ENCODE measurements around the gene ADRB2. TPM values are rescaled to one million over a fixed set of nuclear protein-coding genes. Genes with fewer than 3 reads are reported as not detected.

The ADRB2 gene
- total and polyA plus RNA-seq, 2 of the 13 experiments (the other 11 are each of a cell fraction or from before 2014, with no cell fraction given), result not detected

- Histone ChIP-seq H3K4me1 (ENCODE audit: insufficient read depth, low read length) (no peaks in the 10 kb centered on the region), H3K79me2 (ENCODE audit: insufficient read depth, low read length) (no peaks in the 10 kb centered on the region), H4K20me1 (ENCODE audit: insufficient read depth, low read length) (no peaks in the 10 kb centered on the region), H3K4me3 (replicated peaks in 1 of 3; ENCODE audit: insufficient read depth in 1 of 3, low read depth in 2 of 3, low read length in 3 of 3) (no peak overlapping the region), H3K9ac (ENCODE audit: insufficient read depth, low read depth, low read length) (no peak overlapping the region), H3K36me3 (replicated peaks in 1 of 2; ENCODE audit: control insufficient read depth in 1 of 2, insufficient read depth in 2 of 2, low read length in 2 of 2) (no peaks in the 10 kb centered on the region), H3K27ac (ENCODE audit: extremely low read length, insufficient read depth, low read length) (no peak overlapping the region), H3K27me3 (ENCODE audit: control insufficient read depth in 1 of 2, insufficient read depth in 2 of 2, low read length in 2 of 2) (no peaks in the 10 kb centered on the region; a peak in 1 of 5 replicates), H3K9me3 (ENCODE audit: low read length) (no peaks in the 10 kb centered on the region), H2AFZ (ENCODE audit: low read length) (no peak overlapping the region), H3K4me2 (ENCODE audit: low read depth, low read length) (no peak overlapping the region)
- in situ Hi-C loops (cut with HindIII; ENCODE audit: extremely low pct_ligation_motif_present, low pct_unique_long_range_greater_than_20kb) (no loop called here), intact Hi-C loops (cut with micrococcal nuclease; ENCODE audit: unreplicated experiment) (no loop called here)
- no peak for FAIRE-seq
- ChIA-PET CTCF (ENCODE audit: low intra/inter-chr PET ratio, low total read pairs) (no interaction called here), POLR2A (no interaction called here)
- DNase-seq (ENCODE audit: low spot score), result no peak
- no peak for TF ChIP-seq JUN (CRISPR knock-in tag; IDR thresholded peaks at IDR 0.05)
- TF ChIP-seq BRCA1 (CRISPR knock-in tag; IDR thresholded peaks at IDR 0.05), result no peak
- TF ChIP-seq ZGPAT (CRISPR knock-in tag; IDR thresholded peaks at IDR 0.05), result no peak
- no peak for TF ChIP-seq SALL2 (CRISPR knock-in tag; IDR thresholded peaks at IDR 0.05)
- no peak for TF ChIP-seq E2F1 (CRISPR knock-in tag; IDR thresholded peaks at IDR 0.05)
- TF ChIP-seq ZBED4 (CRISPR knock-in tag; IDR thresholded peaks at IDR 0.05; ENCODE audit: borderline replicate concordance), result no peak
- TF ChIP-seq TOPORS (CRISPR knock-in tag; IDR thresholded peaks at IDR 0.05), result no peak
- no peak for TF ChIP-seq ZNF567 (CRISPR knock-in tag; IDR thresholded peaks at IDR 0.05; ENCODE audit: borderline replicate concordance)
- TF ChIP-seq ZNF563 (CRISPR knock-in tag; IDR thresholded peaks at IDR 0.05), result no peak
- TF ChIP-seq SP2 (CRISPR knock-in tag; IDR thresholded peaks at IDR 0.05), result no peak
- no peak for TF ChIP-seq PPARG (CRISPR knock-in tag; conservative IDR thresholded peaks at IDR 0.05)
- WGBS (ENCODE audit: low lambda C conversion rate), result 90% methylated on average over 1 of the region's 1 CpG
- no TSS peak for BruUV-seq (replicated peaks)
- no peak for ATAC-seq
Observed at GRCh38 chr5:148816357-148816756, 10.1 kb upstream of the ADRB2 start.

Data from HepG2 (cell line).